PC-3 (cell line): ENCODE data around the gene ALDOC.

ENCODE experiments used
- EZH2 ChIP-seq: fragments of 300-600 bp; sonication (generic); IDR thresholded peaks from one replicate; pipeline ENCODE4 v1.6.1; 2017; ENCODE audit warnings: antibody characterized with exemption, mild to moderate bottlenecking, low read length; ENCODE audit not compliant: unreplicated experiment
- EZH2phosphoT487 ChIP-seq: fragments of 300-600 bp; sonication (generic); IDR thresholded peaks from 2 replicates; pipeline ENCODE4 v1.6.1; 2018; ENCODE audit warnings: mild to moderate bottlenecking, antibody characterized with exemption, low read length, borderline replicate concordance
- TF ChIP-seq, protein P1 (sequence below): fragments of 300-600 bp; sonication (generic); conservative IDR thresholded peaks from 2 replicates; pipeline ENCODE4 v1.5.1; 2017; ENCODE audit warnings: antibody characterized with exemption, low read depth, mild to moderate bottlenecking, low read length

- TF ChIP-seq, protein P1, sequence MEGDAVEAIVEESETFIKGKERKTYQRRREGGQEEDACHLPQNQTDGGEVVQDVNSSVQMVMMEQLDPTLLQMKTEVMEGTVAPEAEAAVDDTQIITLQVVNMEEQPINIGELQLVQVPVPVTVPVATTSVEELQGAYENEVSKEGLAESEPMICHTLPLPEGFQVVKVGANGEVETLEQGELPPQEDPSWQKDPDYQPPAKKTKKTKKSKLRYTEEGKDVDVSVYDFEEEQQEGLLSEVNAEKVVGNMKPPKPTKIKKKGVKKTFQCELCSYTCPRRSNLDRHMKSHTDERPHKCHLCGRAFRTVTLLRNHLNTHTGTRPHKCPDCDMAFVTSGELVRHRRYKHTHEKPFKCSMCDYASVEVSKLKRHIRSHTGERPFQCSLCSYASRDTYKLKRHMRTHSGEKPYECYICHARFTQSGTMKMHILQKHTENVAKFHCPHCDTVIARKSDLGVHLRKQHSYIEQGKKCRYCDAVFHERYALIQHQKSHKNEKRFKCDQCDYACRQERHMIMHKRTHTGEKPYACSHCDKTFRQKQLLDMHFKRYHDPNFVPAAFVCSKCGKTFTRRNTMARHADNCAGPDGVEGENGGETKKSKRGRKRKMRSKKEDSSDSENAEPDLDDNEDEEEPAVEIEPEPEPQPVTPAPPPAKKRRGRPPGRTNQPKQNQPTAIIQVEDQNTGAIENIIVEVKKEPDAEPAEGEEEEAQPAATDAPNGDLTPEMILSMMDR, result no peak
- TF ChIP-seq EZH2 (no peak), EZH2phosphoT487 (no peak)
These were observed 45.5 kb upstream of the ALDOC start for GRCh38 chr17:28622186-28622585.
